Measurements from ENCODE around the gene IRF5. TPM values are rescaled to one million over a fixed set of nuclear protein-coding genes. Genes with fewer than 3 reads are reported as not detected.
A peak's percentile ranks its signal among the peaks of the same experiment; 100 is the strongest.
"Not testable (repeated sequence)": the region's sequence is repeated elsewhere in the genome, so short reads cannot be mapped to it uniquely, and the experiment has no call there.

Gene IRF5
- total RNA-seq, 4 donors from 2014 or later: 8.9 to 22.8 (median 18.6) TPM

GRCh38 chr7:128939861-128940410, 2.2 kb downstream of the IRF5 start:
- Histone ChIP-seq H3K27me3 (peaks cover 13% of the 10 kb centered on the region), H3K4me3 (peak overlapping the region; percentile 72), H3K9me3 (no peaks in the 10 kb centered on the region), H3K36me3 (no peaks in the 10 kb centered on the region), H3K27ac (no peak overlapping the region), H3K4me1 (peaks cover 20% of the 10 kb centered on the region)
- peak in 1 of 2 donors; percentile 77 for DNase-seq (ENCODE audit: low spot score in 2 of 2)
- TF ChIP-seq POLR2AphosphoS5 (IDR thresholded peaks at IDR 0.05) (no peak), EP300 (IDR thresholded peaks at IDR 0.05) (no peak), POLR2A (IDR thresholded peaks at IDR 0.05) (no peak), CTCF (IDR thresholded peaks at IDR 0.05) (no peak)
- WGBS: 66% methylated on average over 13 of the region's 18 CpGs

- H3K27ac ChIP-seq: no peak overlapping the region
These were observed 3.0 kb downstream of the IRF5 start for GRCh38 chr7:128940494-128941322.

GRCh38 chr7:128941323-128941890, 3.7 kb downstream of the IRF5 start:
- Histone ChIP-seq H3K36me3 (peaks cover 5% of the 10 kb centered on the region), H3K4me3 (no peak overlapping the region), H3K27ac (no peak overlapping the region), H3K27me3 (peaks cover 13% of the 10 kb centered on the region), H3K4me1 (peaks cover 20% of the 10 kb centered on the region), H3K9me3 (no peaks in the 10 kb centered on the region)
- WGBS: 84% methylated on average over 12 of the region's 15 CpGs
- DNase-seq (ENCODE audit: low spot score in 2 of 2): peak in 1 of 2 donors; percentile 58
- no peak for TF ChIP-seq POLR2A (IDR thresholded peaks at IDR 0.05)
- TF ChIP-seq EP300 (IDR thresholded peaks at IDR 0.05): no peak
- no peak for TF ChIP-seq POLR2AphosphoS5 (IDR thresholded peaks at IDR 0.05)
- TF ChIP-seq CTCF (IDR thresholded peaks at IDR 0.05): no peak

More at GRCh38 chr7:128940494-128941322, 3.0 kb downstream of the IRF5 start:
- peak overlapping the region; percentile 72 for H3K4me3 ChIP-seq
- TF ChIP-seq EP300 (IDR thresholded peaks at IDR 0.05) (no peak), CTCF (IDR thresholded peaks at IDR 0.05) (no peak), POLR2AphosphoS5 (IDR thresholded peaks at IDR 0.05) (no peak), POLR2A (IDR thresholded peaks at IDR 0.05) (no peak)
- peak in 1 of 2 donors; percentile 83 for DNase-seq (ENCODE audit: low spot score in 2 of 2)
- H3K9me3 ChIP-seq: no peaks in the 10 kb centered on the region
- WGBS: 71% methylated on average over 16 of the region's 20 CpGs
- peaks cover 20% of the 10 kb centered on the region for H3K4me1 ChIP-seq
- peaks cover 13% of the 10 kb centered on the region for H3K27me3 ChIP-seq
- H3K36me3 ChIP-seq: no peaks in the 10 kb centered on the region

- Histone ChIP-seq H3K27me3 (peaks cover 13% of the 10 kb centered on the region), H3K36me3 (peaks cover 5% of the 10 kb centered on the region), H3K27ac (no peak overlapping the region), H3K4me3 (no peak overlapping the region), H3K4me1 (peaks cover 20% of the 10 kb centered on the region), H3K9me3 (no peaks in the 10 kb centered on the region)
- DNase-seq (ENCODE audit: low spot score in 2 of 2): no peak
- no peak for TF ChIP-seq POLR2AphosphoS5 (IDR thresholded peaks at IDR 0.05)
- TF ChIP-seq EP300 (IDR thresholded peaks at IDR 0.05): no peak
- no peak for TF ChIP-seq POLR2A (IDR thresholded peaks at IDR 0.05)
- TF ChIP-seq CTCF (IDR thresholded peaks at IDR 0.05): no peak
- 83% methylated on average over 16 of the region's 16 CpGs for WGBS
These were observed 4.3 kb downstream of the IRF5 start for GRCh38 chr7:128941946-128942526.

GRCh38 chr7:128943251-128943650, 5.5 kb downstream of the IRF5 start:
- DNase-seq (ENCODE audit: low spot score in 2 of 2): not testable (repeated sequence)
- 95% methylated on average over 2 of the region's 2 CpGs for WGBS

More at GRCh38 chr7:128943251-128943650, 5.5 kb downstream of the IRF5 start:
- H3K27me3 ChIP-seq, H3K27ac ChIP-seq, H3K9me3 ChIP-seq, H3K4me3 ChIP-seq, H3K36me3 ChIP-seq: not testable (repeated sequence)
- peaks cover 10% of the 10 kb centered on the region for H3K4me1 ChIP-seq

Measured in suprapubic skin (tissue), 4 donors.